ENCODE results near the gene EDN2.

GRCh38 chr1:41533731-41534080 lies 49.2 kb upstream of the EDN2 start:
- TF ChIP-seq EP300 (IDR thresholded peaks at IDR 0.05) (no peak), CTCF (IDR thresholded peaks at IDR 0.05) (no peak), POLR2A (IDR thresholded peaks at IDR 0.05) (no peak)

All from ovary (tissue), 3 donors.